GM06990 (cell line): ENCODE results near the gene TRIM61.
"Not testable (repeated sequence)": the region's sequence is repeated elsewhere in the genome, so short reads cannot be mapped to it uniquely, and the experiment has no call there.

Experiments used
- DNase-seq: peaks from one replicate; pipeline ENCODE4 v3.0.0-alpha.2; 2011; ENCODE audit not compliant: insufficient read length; ENCODE audit errors: extremely low read depth
- H3K27me3 ChIP-seq: replicated peaks from 2 replicates; pipeline ENCODE4 v1.6.0; 2011; ENCODE audit warnings: low read length; ENCODE audit not compliant: control insufficient read depth, insufficient read depth
- H3K36me3 ChIP-seq: 2 replicates; pipeline ENCODE4 v1.5.1; 2011; ENCODE audit warnings: low read length; ENCODE audit not compliant: control insufficient read depth, insufficient read depth
- H3K4me3 ChIP-seq: replicated peaks from 2 replicates; pipeline ENCODE4 v1.5.1; 2011; ENCODE audit warnings: low read depth, mild to moderate bottlenecking, control low read depth, low read length
- TF ChIP-seq, protein P1 (sequence below): IDR thresholded peaks from 2 replicates; pipeline ENCODE4 v1.5.1; 2011; ENCODE audit warnings: low read length, control low read depth, mild to moderate bottlenecking, inconsistent platforms; ENCODE audit not compliant: insufficient read depth, poor library complexity, severe bottlenecking

The TRIM61 gene

DNA sequence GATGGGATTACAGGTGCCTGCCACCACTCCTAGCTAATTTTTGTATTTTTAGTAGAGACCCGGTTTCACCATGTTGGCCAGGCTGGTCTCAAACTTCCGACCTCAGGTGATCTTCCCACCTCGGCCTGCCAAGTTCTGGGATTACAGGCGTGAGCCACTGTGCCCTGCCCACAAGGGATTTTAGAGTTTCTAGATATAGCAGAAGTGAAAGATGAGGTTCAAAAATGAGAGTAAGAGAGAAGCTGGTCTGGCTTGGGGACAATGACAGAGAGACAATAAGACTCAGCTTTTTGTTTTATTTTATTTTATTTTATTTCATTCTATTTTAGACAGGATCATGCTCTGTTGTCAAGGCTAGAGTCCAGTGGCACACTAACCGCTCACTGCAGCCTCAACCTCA is 30.6 kb downstream of the TRIM61 start:
- Histone ChIP-seq H3K4me3 (no peak overlapping the region), H3K27me3 (no peaks in the 10 kb centered on the region), H3K36me3 (no peaks in the 10 kb centered on the region; the same call in 1 of the 2 replicates)
- no peak for DNase-seq
- TF ChIP-seq, protein P1, sequence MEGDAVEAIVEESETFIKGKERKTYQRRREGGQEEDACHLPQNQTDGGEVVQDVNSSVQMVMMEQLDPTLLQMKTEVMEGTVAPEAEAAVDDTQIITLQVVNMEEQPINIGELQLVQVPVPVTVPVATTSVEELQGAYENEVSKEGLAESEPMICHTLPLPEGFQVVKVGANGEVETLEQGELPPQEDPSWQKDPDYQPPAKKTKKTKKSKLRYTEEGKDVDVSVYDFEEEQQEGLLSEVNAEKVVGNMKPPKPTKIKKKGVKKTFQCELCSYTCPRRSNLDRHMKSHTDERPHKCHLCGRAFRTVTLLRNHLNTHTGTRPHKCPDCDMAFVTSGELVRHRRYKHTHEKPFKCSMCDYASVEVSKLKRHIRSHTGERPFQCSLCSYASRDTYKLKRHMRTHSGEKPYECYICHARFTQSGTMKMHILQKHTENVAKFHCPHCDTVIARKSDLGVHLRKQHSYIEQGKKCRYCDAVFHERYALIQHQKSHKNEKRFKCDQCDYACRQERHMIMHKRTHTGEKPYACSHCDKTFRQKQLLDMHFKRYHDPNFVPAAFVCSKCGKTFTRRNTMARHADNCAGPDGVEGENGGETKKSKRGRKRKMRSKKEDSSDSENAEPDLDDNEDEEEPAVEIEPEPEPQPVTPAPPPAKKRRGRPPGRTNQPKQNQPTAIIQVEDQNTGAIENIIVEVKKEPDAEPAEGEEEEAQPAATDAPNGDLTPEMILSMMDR: no peak

DNA sequence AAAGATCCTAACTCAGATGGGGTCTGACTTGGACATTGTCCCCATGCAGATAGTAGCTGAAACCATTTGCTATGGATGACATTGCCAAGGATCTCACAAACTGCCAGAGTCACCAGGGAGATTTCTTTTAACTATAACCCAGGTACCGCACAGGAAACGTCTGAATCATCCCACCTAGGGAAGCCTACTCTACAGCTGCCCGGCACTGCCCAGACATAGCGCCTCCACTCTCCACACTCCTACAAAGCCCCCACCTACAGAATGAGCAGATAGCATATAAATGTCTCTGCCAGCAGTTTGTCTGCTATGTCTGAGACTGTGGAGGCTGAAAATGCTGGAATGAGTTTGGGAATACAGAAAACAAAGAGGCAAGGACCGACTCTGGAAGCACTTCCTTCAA is 32.3 kb downstream of the TRIM61 start:
- TF ChIP-seq, protein P1: no peak
- Histone ChIP-seq H3K36me3 (no peaks in the 10 kb centered on the region), H3K4me3 (no peak overlapping the region), H3K27me3 (no peaks in the 10 kb centered on the region)
- DNase-seq: no peak

DNA sequence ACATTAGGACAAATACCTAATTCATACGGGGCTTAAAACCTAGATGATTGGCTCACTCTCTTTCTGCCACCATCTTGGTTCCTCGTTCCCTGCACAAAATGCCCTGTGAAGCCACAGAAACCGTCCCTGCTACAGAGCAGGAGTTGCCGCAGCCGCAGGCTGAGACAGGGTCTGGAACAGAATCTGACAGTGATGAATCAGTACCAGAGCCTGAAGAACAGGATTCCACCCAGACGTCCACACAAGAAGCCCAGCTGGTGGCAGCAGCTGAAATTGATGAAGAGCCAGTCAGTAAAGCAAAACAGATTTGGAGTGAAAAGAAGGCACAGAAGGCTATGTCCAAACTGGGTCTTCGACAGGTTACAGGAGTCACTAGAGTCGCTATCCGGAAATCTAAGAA is 34.3 kb downstream of the TRIM61 start:
- Histone ChIP-seq H3K4me3 (no peak overlapping the region), H3K27me3 (no peaks in the 10 kb centered on the region), H3K36me3 (no peaks in the 10 kb centered on the region)
- no peak for DNase-seq
- TF ChIP-seq, protein P1: no peak

DNA sequence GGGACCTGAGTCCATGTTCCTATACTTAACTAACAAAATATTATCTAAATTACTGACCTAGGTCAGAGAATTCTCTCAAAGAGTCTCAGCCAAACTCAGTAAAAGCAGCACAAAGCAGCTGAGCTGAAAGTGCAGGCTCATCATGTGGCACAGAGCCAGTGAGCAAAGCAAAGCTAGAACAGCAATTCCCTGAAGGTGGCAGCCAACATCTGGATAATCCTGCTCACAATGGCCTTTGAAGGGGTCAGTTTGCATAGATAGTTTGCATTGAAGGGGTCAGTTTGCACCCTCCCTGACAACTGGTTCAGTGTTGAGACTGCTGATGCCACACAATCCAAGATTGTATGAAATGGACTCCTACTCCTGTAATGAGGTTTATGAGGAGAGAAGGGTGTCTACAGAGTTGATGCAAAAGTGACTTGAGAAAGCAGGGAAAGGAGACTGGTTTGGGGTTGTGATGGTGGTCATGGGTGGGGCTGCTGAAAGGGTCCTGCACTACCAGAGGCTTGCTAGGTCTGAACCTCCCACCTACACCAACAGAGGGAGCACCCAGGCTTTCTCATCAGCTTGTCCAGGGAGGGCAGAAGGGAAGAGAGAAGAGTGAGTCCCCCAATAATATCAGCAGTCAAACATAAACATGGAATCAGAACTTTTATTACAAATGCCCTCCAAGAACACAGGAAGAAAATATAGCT is 39.7 kb downstream of the TRIM61 start:
- TF ChIP-seq, protein P1: peak; percentile 63
- Histone ChIP-seq H3K36me3 (no peaks in the 10 kb centered on the region), H3K27me3 (no peaks in the 10 kb centered on the region), H3K4me3 (peak overlapping the region; percentile 33)
- DNase-seq: no peak

DNA sequence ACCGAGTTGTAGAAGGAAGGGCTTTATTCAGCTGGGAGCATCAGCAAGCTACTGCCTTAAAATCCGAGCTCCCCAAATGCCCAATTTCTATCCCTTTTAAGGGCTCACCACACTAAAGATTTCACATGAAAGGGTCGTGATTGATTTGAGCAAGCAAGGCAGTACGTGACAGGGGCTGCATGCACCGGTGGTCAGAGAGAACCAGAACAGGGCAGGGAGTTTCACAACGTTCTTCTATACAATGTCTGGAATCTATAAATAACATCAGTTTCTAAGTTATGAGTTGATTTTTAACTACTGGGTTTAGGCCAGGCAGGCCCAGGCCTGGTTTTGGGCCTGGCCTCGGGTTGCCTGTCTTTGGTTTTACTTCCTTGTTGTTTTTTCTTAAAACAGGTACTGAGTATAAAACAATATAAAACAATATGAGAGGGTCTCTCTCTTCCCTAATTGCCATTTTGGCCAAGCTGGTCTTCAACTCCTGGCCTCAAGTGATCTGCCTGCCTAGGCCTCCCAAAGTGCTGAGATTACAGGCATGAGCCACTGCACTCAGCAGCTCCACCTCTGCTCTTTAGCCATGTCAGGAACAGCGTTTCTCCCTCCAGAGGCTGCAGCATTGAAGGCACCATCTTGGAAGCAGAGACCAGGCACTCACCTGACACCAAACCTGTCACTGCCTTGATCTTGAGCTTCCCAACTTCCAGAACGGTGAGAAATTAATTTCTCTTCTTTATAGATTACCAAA is 41.4 kb downstream of the TRIM61 start:
- not testable (repeated sequence) for H3K36me3 ChIP-seq, H3K27me3 ChIP-seq
- peak; percentile 63 for DNase-seq
- peak overlapping the region; percentile 8 for H3K4me3 ChIP-seq

DNA sequence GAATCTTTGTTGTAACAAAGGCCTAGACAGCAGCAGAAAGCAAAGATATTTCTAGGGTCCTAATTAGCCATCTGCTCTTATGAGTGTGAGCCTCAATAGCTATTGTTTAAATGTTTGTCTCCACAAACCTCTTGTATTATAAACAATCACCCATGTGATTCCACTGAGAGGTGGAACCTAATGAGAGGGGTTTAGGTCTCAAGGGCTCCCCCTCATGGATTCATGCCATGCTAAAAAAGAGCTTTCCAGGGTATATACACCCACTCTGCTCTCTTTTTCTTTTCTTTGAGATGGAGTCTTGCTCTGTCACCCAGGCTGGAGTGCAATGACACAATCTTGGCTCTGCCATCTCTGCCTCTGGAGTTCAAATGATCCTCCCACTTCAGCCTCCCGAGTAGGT is 42.1 kb downstream of the TRIM61 start:
- no peaks in the 10 kb centered on the region for H3K27me3 ChIP-seq
- DNase-seq: peak; percentile 53
- TF ChIP-seq, protein P1: peak; percentile 54
- H3K4me3 ChIP-seq: no peak overlapping the region
- H3K36me3 ChIP-seq: no peaks in the 10 kb centered on the region
